ENCODE measurements around the gene KCNG2. TPM values are rescaled to one million over a fixed set of nuclear protein-coding genes. Genes with fewer than 3 reads are reported as not detected.

The KCNG2 gene
- total and polyA plus RNA-seq, 2 of the 8 experiments (the other 6 are each of a cell fraction or from before 2014, with no cell fraction given): 0.19 to 0.74 TPM

DNA sequence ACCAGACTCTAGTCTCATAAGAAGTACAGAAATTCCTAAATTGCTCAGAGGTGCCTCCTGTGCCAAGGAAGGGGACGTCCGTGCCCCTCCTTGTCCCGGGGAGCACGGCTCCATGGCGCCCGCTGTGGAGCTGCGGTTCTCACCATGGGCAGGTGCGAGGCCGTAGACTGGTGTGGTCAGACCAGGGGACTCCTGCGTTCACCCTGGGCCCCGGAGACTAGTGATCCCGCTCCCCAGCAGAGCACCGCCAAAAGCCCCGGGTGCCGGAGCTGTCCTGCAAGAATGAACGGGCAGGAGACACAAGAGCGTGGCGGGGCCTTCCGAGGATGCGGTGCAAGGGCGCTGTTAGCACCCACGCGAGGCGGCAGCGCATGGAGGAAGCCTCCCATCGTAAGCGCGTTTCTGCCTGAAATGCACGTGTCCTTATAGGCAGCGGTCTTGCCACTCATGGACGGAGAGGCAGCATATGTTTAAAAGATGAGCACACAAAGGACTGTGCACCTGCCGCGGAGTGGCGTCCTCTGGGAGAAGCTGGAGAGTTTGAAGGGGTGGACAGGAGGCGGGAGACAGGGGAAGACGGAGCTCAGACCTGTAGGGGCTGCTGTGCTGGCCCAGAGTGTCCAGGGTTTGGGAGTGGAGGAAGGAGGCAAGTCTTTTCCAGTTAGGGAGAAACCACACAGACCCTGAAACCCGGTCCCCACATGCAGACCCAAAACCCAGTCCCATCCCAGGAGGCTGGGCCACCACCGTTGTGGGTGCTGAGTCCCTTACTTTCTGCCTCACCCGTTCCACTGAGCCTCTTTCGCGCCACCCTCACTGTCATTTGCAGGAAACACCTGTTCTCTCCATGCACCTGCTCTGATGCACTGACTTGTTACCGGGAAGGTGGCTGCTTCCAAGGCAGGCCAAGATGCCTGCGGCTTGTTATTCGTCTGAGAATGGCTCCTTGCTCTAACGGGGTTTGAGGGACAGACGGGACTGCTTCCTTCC, 7.5 kb upstream of the KCNG2 start (continued):
- TF ChIP-seq KDM4A (IDR thresholded peaks at IDR 0.05; ENCODE audit: low read depth, low read length, severe bottlenecking) (no peak), RNF2 (IDR thresholded peaks at IDR 0.05; ENCODE audit: borderline replicate concordance, low read depth, low read length, missing control alignments, poor library complexity, severe bottlenecking) (no peak), YY1 (IDR thresholded peaks at IDR 0.05; ENCODE audit: low read depth, low read length) (no peak), SIN3A (conservative IDR thresholded peaks at IDR 0.05 in 1 of 2, IDR thresholded peaks at IDR 0.05 in 1 of 2; ENCODE audit: low read depth in 1 of 2, low read length in 2 of 2) (no peak)

Measured in H1 (cell line).